ENCODE measurements around the gene N4BP2L2. TPM values are rescaled to one million over a fixed set of nuclear protein-coding genes. Genes with fewer than 3 reads are reported as not detected.
A peak's percentile ranks its signal among the peaks of the same experiment; 100 is the strongest.

N4BP2L2 gene
- total RNA-seq, 1 donor from 2014 or later = 131 TPM

DNA sequence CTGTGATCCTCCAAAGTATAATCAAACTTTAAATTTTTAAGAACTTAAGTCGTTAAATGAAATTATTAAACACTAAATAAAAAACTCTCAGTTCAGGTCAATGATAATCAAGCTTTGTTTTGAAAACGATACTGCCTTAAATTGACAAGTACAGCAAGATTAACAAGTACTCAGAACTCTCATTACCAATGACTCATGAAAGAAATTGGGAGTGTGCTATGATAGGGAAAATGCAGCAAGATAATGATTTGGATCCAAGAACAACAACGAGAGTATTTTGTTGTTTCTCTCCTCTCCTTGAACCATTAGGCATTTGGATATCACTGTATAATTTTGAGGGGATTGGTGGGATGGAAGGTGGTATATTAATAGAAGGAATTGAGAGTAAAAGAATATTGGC is 10.2 kb downstream of the N4BP2L2 start:
- H3K9me3 ChIP-seq (replicated peaks) = no peaks in the 10 kb centered on the region
- TF ChIP-seq, protein P1, sequence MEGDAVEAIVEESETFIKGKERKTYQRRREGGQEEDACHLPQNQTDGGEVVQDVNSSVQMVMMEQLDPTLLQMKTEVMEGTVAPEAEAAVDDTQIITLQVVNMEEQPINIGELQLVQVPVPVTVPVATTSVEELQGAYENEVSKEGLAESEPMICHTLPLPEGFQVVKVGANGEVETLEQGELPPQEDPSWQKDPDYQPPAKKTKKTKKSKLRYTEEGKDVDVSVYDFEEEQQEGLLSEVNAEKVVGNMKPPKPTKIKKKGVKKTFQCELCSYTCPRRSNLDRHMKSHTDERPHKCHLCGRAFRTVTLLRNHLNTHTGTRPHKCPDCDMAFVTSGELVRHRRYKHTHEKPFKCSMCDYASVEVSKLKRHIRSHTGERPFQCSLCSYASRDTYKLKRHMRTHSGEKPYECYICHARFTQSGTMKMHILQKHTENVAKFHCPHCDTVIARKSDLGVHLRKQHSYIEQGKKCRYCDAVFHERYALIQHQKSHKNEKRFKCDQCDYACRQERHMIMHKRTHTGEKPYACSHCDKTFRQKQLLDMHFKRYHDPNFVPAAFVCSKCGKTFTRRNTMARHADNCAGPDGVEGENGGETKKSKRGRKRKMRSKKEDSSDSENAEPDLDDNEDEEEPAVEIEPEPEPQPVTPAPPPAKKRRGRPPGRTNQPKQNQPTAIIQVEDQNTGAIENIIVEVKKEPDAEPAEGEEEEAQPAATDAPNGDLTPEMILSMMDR (IDR thresholded peaks at IDR 0.05; ENCODE audit: borderline replicate concordance) = no peak
- intact Hi-C loops (cut with micrococcal nuclease) = no loop called here
- no peak for DNase-seq
- peak overlapping the region; percentile 34 for H3K27ac ChIP-seq (replicated peaks)
- peaks cover 79% of the 10 kb centered on the region for H3K4me1 ChIP-seq
- peaks cover 19% of the 10 kb centered on the region for H3K36me3 ChIP-seq
- no peaks in the 10 kb centered on the region for H3K27me3 ChIP-seq (ENCODE audit: low read depth)
- no peak overlapping the region for H3K4me3 ChIP-seq

DNA sequence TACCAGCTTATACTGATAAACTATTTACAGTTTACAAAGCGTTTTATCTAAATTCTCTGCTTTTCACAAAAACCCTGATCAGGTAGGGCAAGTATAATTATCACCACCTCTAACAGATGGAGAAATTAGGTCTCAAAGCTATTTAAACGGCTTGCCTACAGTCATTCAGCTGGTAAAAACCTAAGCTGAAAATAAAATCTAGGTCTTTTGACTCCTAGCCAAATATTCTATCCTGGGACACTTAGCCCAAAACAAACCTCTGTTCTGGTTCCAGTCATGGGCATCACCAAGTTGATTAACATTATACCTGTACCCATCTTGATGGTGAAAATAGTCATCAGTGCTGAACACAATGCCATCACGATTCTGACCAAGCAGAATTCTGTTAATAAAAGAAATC is 11.4 kb downstream of the N4BP2L2 start:
- intact Hi-C loops (cut with micrococcal nuclease) = no loop called here
- peaks cover 67% of the 10 kb centered on the region for H3K4me1 ChIP-seq
- H3K9me3 ChIP-seq (replicated peaks) = no peaks in the 10 kb centered on the region
- no peaks in the 10 kb centered on the region for H3K27me3 ChIP-seq (ENCODE audit: low read depth)
- no peak overlapping the region for H3K27ac ChIP-seq (replicated peaks)
- H3K36me3 ChIP-seq = peaks cover 22% of the 10 kb centered on the region
- TF ChIP-seq, protein P1 (IDR thresholded peaks at IDR 0.05; ENCODE audit: borderline replicate concordance) = no peak
- no peak overlapping the region for H3K4me3 ChIP-seq
- DNase-seq = no peak

DNA sequence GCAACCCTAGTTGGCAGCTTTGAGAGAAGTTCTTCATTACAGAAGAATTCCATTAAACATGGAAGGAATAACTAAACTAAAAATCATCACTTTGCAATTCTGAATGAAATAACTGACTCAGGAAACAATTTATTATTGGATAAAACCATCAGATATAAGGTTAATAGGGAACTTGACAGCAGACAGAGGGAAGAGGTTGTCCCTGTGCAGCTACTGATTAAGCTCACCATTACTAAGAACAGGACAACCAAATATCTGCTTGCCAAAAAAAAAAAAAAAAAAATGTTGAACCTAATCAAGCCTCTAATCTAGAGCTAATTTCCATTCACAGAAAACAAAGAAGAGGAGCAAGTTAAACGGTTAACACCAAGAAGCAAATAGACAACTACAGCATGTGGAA is 12.8 kb downstream of the N4BP2L2 start:
- H3K9me3 ChIP-seq (replicated peaks) = no peaks in the 10 kb centered on the region
- H3K27ac ChIP-seq (replicated peaks) = no peak overlapping the region
- TF ChIP-seq, protein P1 (IDR thresholded peaks at IDR 0.05; ENCODE audit: borderline replicate concordance) = no peak
- peaks cover 35% of the 10 kb centered on the region for H3K36me3 ChIP-seq
- intact Hi-C loops (cut with micrococcal nuclease) = no loop called here
- no peak overlapping the region for H3K4me3 ChIP-seq
- no peak for DNase-seq
- no peaks in the 10 kb centered on the region for H3K27me3 ChIP-seq (ENCODE audit: low read depth)
- peaks cover 53% of the 10 kb centered on the region for H3K4me1 ChIP-seq

DNA sequence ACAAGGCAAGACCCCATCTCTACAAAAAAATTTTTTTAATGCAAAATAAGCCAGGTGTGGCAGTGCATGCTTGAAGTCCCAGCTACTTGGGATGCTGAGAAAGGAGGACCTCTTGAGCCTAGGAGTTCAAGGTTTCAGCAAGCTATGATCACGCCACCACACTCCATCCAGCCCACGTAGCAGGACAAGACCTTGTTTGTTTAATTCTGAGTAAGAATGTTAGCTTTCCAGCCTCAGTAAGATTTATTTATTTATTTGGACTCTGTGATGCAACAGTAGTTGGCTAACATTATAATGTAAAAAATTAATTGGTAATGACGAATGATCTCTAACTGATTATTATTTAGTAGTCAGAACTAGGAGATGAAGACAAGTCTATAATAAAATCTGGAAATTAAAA is 23.3 kb downstream of the N4BP2L2 start:
- Histone ChIP-seq H3K4me1 (peaks cover 12% of the 10 kb centered on the region), H3K27ac (replicated peaks) (no peak overlapping the region), H3K9me3 (replicated peaks) (no peaks in the 10 kb centered on the region), H3K4me3 (no peak overlapping the region), H3K36me3 (peaks cover 84% of the 10 kb centered on the region), H3K27me3 (ENCODE audit: low read depth) (no peaks in the 10 kb centered on the region)
- TF ChIP-seq, protein P1 (IDR thresholded peaks at IDR 0.05; ENCODE audit: borderline replicate concordance) = no peak
- DNase-seq = no peak
- intact Hi-C loops (cut with micrococcal nuclease) = no loop called here

DNA sequence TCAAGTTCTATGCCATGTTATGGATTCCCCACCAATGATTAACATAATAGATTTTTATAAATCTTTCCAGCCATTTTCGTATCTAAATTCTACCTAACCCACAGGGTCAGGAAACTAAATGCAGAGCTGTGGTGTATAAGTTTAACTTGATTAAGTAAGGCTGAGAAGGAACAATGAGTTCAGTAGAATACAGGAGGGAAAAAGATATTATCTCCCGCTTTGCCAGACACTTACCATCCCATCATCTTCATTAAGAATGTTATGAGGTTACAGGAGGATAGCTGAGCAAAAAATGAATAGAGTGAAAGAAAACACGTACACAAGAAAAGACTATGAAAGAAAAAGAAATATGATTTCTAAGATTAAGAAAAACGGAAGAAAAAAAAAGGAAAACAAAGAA is 27.1 kb downstream of the N4BP2L2 start:
- Histone ChIP-seq H3K4me1 (no peaks in the 10 kb centered on the region), H3K27ac (replicated peaks) (no peak overlapping the region), H3K27me3 (ENCODE audit: low read depth) (no peaks in the 10 kb centered on the region), H3K36me3 (peaks cover 63% of the 10 kb centered on the region), H3K4me3 (no peak overlapping the region), H3K9me3 (replicated peaks) (no peaks in the 10 kb centered on the region)
- TF ChIP-seq, protein P1 (IDR thresholded peaks at IDR 0.05; ENCODE audit: borderline replicate concordance) = no peak
- DNase-seq = no peak
- intact Hi-C loops (cut with micrococcal nuclease) = no loop called here

DNA sequence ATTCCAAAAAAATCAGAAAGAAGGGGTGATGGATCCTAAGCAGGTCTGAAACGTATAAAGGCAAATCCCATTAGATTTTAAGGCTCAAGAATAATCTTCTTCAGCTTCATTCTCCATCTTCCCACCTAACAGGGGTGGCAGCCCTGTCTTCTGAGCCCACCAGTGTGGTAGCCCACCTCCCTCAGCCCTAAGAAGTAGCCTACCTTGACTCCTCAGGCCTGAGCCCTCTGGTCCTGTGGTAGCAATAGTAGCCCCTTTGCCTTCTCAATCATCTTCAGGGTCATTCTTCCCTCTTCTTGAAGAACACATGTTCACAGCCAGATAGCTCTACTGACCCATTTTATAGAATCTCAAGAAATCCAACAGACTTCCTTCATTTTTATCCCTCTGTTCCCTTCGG is 33.7 kb downstream of the N4BP2L2 start:
- TF ChIP-seq, protein P1 (IDR thresholded peaks at IDR 0.05; ENCODE audit: borderline replicate concordance) = no peak
- no peak for DNase-seq
- Histone ChIP-seq H3K27ac (replicated peaks) (no peak overlapping the region), H3K9me3 (replicated peaks) (no peaks in the 10 kb centered on the region), H3K36me3 (peaks cover 24% of the 10 kb centered on the region), H3K4me3 (no peak overlapping the region), H3K4me1 (peaks cover 11% of the 10 kb centered on the region), H3K27me3 (ENCODE audit: low read depth) (no peaks in the 10 kb centered on the region)
- intact Hi-C loops (cut with micrococcal nuclease) = no loop called here
